ENCODE results near the gene CUBN. TPM values are rescaled to one million over a fixed set of nuclear protein-coding genes. Genes with fewer than 3 reads are reported as not detected.

CUBN gene
- total RNA-seq, 1 experiment from 2014 or later = 1.3 TPM

GRCh38 chr10:17043586-17043985 is 86.0 kb downstream of the CUBN start:
- ChIA-PET CTCF (no interaction called here), POLR2A (no interaction called here)
- H3K9me3 ChIP-seq (ENCODE audit: control insufficient read depth, insufficient read depth, low read depth, low read length) = no peaks in the 10 kb centered on the region; the same call in 1 of the 2 replicates
- TF ChIP-seq TCF7L2 (IDR thresholded peaks at IDR 0.05; ENCODE audit: low read depth, low read length) = no peak
- TF ChIP-seq SIN3A (IDR thresholded peaks at IDR 0.05; ENCODE audit: borderline replicate concordance, insufficient read depth, low read depth, low read length) = no peak
- no peak for TF ChIP-seq POLR2AphosphoS5 (IDR thresholded peaks at IDR 0.05; ENCODE audit: low read depth, low read length)
- TF ChIP-seq, protein P1, sequence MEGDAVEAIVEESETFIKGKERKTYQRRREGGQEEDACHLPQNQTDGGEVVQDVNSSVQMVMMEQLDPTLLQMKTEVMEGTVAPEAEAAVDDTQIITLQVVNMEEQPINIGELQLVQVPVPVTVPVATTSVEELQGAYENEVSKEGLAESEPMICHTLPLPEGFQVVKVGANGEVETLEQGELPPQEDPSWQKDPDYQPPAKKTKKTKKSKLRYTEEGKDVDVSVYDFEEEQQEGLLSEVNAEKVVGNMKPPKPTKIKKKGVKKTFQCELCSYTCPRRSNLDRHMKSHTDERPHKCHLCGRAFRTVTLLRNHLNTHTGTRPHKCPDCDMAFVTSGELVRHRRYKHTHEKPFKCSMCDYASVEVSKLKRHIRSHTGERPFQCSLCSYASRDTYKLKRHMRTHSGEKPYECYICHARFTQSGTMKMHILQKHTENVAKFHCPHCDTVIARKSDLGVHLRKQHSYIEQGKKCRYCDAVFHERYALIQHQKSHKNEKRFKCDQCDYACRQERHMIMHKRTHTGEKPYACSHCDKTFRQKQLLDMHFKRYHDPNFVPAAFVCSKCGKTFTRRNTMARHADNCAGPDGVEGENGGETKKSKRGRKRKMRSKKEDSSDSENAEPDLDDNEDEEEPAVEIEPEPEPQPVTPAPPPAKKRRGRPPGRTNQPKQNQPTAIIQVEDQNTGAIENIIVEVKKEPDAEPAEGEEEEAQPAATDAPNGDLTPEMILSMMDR (IDR thresholded peaks at IDR 0.05) = no peak
- TF ChIP-seq, protein P2, sequence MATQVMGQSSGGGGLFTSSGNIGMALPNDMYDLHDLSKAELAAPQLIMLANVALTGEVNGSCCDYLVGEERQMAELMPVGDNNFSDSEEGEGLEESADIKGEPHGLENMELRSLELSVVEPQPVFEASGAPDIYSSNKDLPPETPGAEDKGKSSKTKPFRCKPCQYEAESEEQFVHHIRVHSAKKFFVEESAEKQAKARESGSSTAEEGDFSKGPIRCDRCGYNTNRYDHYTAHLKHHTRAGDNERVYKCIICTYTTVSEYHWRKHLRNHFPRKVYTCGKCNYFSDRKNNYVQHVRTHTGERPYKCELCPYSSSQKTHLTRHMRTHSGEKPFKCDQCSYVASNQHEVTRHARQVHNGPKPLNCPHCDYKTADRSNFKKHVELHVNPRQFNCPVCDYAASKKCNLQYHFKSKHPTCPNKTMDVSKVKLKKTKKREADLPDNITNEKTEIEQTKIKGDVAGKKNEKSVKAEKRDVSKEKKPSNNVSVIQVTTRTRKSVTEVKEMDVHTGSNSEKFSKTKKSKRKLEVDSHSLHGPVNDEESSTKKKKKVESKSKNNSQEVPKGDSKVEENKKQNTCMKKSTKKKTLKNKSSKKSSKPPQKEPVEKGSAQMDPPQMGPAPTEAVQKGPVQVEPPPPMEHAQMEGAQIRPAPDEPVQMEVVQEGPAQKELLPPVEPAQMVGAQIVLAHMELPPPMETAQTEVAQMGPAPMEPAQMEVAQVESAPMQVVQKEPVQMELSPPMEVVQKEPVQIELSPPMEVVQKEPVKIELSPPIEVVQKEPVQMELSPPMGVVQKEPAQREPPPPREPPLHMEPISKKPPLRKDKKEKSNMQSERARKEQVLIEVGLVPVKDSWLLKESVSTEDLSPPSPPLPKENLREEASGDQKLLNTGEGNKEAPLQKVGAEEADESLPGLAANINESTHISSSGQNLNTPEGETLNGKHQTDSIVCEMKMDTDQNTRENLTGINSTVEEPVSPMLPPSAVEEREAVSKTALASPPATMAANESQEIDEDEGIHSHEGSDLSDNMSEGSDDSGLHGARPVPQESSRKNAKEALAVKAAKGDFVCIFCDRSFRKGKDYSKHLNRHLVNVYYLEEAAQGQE (IDR thresholded peaks at IDR 0.05; ENCODE audit: insufficient read depth in 1 of 2, low read depth in 2 of 2, low read length in 1 of 2) = no peak
- peak overlapping the region; percentile 72; the same call in 1 of the 2 replicates for H3K27ac ChIP-seq (ENCODE audit: low read length)
- no peak for ATAC-seq
- in situ Hi-C loops (cut with HindIII; ENCODE audit: low pct_unique_long_range_greater_than_20kb, low sequenced_read_pairs) = no loop called here
- BruUV-seq (replicated peaks) = no TSS peak
- H3K27me3 ChIP-seq (ENCODE audit: control insufficient read depth, insufficient read depth, low read length) = no peaks in the 10 kb centered on the region
- no peaks in the 10 kb centered on the region for H3K36me3 ChIP-seq (ENCODE audit: control insufficient read depth, insufficient read depth, low read length)
- peaks cover 18% of the 10 kb centered on the region for H3K4me1 ChIP-seq (ENCODE audit: control insufficient read depth, insufficient read depth, low read length)
- intact Hi-C loops (cut with micrococcal nuclease; ENCODE audit: unreplicated experiment) = no loop called here
- H3K4me3 ChIP-seq (ENCODE audit: low read depth in 2 of 2, low read length in 2 of 2) = no peak overlapping the region
- DNase-seq (ENCODE audit: low read depth, low spot score) = no peak

- DNase-seq (ENCODE audit: low read depth, low spot score) (no peak), ATAC-seq (no peak)
- in situ Hi-C loops (cut with HindIII; ENCODE audit: low pct_unique_long_range_greater_than_20kb, low sequenced_read_pairs) (no loop called here), intact Hi-C loops (cut with micrococcal nuclease; ENCODE audit: unreplicated experiment) (no loop called here)
- TF ChIP-seq TCF7L2 (IDR thresholded peaks at IDR 0.05; ENCODE audit: low read depth, low read length) (no peak), SIN3A (IDR thresholded peaks at IDR 0.05; ENCODE audit: borderline replicate concordance, insufficient read depth, low read depth, low read length) (no peak), POLR2AphosphoS5 (IDR thresholded peaks at IDR 0.05; ENCODE audit: low read depth, low read length) (no peak)
- TF ChIP-seq, protein P1 (IDR thresholded peaks at IDR 0.05) = no peak
- TF ChIP-seq, protein P2 (IDR thresholded peaks at IDR 0.05; ENCODE audit: insufficient read depth in 1 of 2, low read depth in 2 of 2, low read length in 1 of 2) = no peak
- POLR2A ChIA-PET = no interaction called here
- H3K4me1 ChIP-seq (ENCODE audit: control insufficient read depth, insufficient read depth, low read length) = peaks cover 5% of the 10 kb centered on the region; the same call in 1 of the 2 replicates
- no peaks in the 10 kb centered on the region; the same call in 1 of the 2 replicates for H3K9me3 ChIP-seq (ENCODE audit: control insufficient read depth, insufficient read depth, low read depth, low read length)
- H3K27me3 ChIP-seq (ENCODE audit: control insufficient read depth, insufficient read depth, low read length) = no peaks in the 10 kb centered on the region
- H3K4me3 ChIP-seq (ENCODE audit: low read depth in 2 of 2, low read length in 2 of 2) = no peak overlapping the region
- no peaks in the 10 kb centered on the region for H3K36me3 ChIP-seq (ENCODE audit: control insufficient read depth, insufficient read depth, low read length)
- no TSS peak for BruUV-seq (replicated peaks)
- peak overlapping the region; percentile 70 for H3K27ac ChIP-seq (ENCODE audit: low read length)
- CTCF ChIA-PET = no interaction called here
Measured at GRCh38 chr10:17041626-17042520, 87.7 kb downstream of the CUBN start.

All from Panc1 (cell line).